HL-60 (cell line): ENCODE measurements around the gene TLR8.

ENCODE experiments used
- DNase-seq, 2 experiments: peaks; one replicate each; pipeline ENCODE4 v3.0.0-alpha.2; 2010 to 2020; ENCODE audit warnings: low read depth in 1 of 2, low spot score in 1 of 2
- H3K27ac ChIP-seq: fragments of 250-450 bp; sonication (Bioruptor Pico); replicated peaks from 2 replicates; pipeline ENCODE4 v1.5.1; 2020; ENCODE audit warnings: mild to moderate bottlenecking, moderate library complexity
- H3K27me3 ChIP-seq: fragments of 250-450 bp; sonication (Bioruptor Pico); 2 replicates; pipeline ENCODE4 v1.5.1; 2021; ENCODE audit warnings: mild to moderate bottlenecking, moderate library complexity; ENCODE audit not compliant: insufficient read depth, poor library complexity, severe bottlenecking
- H3K4me3 ChIP-seq: replicated peaks from 2 replicates; pipeline ENCODE4 v1.5.1; 2011; ENCODE audit warnings: mild to moderate bottlenecking, control low read depth, low read length; ENCODE audit not compliant: insufficient read depth
- GABPA ChIP-seq: IDR thresholded peaks from 2 replicates; pipeline ENCODE4 v1.6.1; 2012; ENCODE audit warnings: low read depth
- POLR2AphosphoS5 ChIP-seq: IDR thresholded peaks from 2 replicates; pipeline ENCODE4 v1.6.1; 2012; ENCODE audit warnings: low read depth
- SPI1 ChIP-seq: IDR thresholded peaks from 2 replicates; pipeline ENCODE4 v1.6.1; 2012; ENCODE audit warnings: low read depth, mild to moderate bottlenecking, borderline replicate concordance
- TF ChIP-seq, protein P1 (sequence below): IDR thresholded peaks from 2 replicates; pipeline ENCODE4 v1.6.1; 2012; ENCODE audit warnings: low read depth; ENCODE audit not compliant: insufficient replicate concordance
- TF ChIP-seq, protein P2 (sequence below): IDR thresholded peaks from one replicate; pipeline ENCODE4 v1.5.1; 2011; ENCODE audit warnings: low read length, control low read depth, inconsistent platforms; ENCODE audit not compliant: insufficient read depth

Gene TLR8

DNA sequence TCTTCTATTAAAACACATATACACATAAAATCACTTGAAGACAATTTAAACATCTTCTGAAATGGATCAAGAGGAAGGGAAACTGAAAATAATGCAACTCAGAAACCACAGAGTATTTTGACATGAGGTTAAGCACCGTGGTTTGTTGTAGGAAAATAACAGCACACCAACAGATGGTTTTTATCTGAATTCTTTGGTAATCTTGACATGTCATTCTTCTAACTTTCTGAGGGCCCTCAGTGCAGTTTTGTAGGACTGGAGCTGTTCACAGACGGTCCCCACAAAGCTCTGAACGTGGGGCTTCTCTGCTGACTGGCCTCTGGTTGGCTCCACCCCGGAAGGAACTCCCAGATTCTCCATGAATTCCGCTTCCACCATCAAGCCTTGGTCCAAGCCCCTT is 16.0 kb upstream of the TLR8 start:
- no peak for TF ChIP-seq SPI1
- DNase-seq, result peak; percentile 29 to 49
- no peaks in the 10 kb centered on the region for H3K27me3 ChIP-seq
- peak overlapping the region; percentile 41 for H3K27ac ChIP-seq
- no peak overlapping the region for H3K4me3 ChIP-seq

DNA sequence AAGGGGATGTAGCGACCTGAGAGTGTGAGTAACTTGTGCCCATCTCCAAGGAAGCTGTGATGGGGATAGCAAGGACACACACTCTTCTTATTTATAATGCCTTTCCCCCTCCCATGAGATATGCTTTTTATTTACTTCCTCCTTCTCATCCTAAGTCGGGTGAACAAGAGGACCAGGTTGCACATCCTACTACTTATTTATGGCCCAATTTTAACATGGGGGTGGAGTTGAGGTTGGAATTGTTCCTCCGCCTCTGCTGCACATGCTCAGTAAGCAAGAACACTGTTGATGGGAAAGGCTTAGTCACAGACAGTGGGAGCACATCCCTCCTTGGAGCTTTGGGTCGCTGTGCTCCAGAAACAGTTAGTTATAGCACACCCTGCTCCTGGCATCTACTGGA is 15.2 kb upstream of the TLR8 start:
- TF ChIP-seq POLR2AphosphoS5 (no peak), GABPA (no peak), SPI1 (no peak)
- TF ChIP-seq, protein P1, sequence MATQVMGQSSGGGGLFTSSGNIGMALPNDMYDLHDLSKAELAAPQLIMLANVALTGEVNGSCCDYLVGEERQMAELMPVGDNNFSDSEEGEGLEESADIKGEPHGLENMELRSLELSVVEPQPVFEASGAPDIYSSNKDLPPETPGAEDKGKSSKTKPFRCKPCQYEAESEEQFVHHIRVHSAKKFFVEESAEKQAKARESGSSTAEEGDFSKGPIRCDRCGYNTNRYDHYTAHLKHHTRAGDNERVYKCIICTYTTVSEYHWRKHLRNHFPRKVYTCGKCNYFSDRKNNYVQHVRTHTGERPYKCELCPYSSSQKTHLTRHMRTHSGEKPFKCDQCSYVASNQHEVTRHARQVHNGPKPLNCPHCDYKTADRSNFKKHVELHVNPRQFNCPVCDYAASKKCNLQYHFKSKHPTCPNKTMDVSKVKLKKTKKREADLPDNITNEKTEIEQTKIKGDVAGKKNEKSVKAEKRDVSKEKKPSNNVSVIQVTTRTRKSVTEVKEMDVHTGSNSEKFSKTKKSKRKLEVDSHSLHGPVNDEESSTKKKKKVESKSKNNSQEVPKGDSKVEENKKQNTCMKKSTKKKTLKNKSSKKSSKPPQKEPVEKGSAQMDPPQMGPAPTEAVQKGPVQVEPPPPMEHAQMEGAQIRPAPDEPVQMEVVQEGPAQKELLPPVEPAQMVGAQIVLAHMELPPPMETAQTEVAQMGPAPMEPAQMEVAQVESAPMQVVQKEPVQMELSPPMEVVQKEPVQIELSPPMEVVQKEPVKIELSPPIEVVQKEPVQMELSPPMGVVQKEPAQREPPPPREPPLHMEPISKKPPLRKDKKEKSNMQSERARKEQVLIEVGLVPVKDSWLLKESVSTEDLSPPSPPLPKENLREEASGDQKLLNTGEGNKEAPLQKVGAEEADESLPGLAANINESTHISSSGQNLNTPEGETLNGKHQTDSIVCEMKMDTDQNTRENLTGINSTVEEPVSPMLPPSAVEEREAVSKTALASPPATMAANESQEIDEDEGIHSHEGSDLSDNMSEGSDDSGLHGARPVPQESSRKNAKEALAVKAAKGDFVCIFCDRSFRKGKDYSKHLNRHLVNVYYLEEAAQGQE, result no peak
- TF ChIP-seq, protein P2, sequence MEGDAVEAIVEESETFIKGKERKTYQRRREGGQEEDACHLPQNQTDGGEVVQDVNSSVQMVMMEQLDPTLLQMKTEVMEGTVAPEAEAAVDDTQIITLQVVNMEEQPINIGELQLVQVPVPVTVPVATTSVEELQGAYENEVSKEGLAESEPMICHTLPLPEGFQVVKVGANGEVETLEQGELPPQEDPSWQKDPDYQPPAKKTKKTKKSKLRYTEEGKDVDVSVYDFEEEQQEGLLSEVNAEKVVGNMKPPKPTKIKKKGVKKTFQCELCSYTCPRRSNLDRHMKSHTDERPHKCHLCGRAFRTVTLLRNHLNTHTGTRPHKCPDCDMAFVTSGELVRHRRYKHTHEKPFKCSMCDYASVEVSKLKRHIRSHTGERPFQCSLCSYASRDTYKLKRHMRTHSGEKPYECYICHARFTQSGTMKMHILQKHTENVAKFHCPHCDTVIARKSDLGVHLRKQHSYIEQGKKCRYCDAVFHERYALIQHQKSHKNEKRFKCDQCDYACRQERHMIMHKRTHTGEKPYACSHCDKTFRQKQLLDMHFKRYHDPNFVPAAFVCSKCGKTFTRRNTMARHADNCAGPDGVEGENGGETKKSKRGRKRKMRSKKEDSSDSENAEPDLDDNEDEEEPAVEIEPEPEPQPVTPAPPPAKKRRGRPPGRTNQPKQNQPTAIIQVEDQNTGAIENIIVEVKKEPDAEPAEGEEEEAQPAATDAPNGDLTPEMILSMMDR, result no peak
- Histone ChIP-seq H3K27me3 (no peaks in the 10 kb centered on the region), H3K4me3 (no peak overlapping the region), H3K27ac (no peak overlapping the region)
- peak; percentile 36 to 70 for DNase-seq

DNA sequence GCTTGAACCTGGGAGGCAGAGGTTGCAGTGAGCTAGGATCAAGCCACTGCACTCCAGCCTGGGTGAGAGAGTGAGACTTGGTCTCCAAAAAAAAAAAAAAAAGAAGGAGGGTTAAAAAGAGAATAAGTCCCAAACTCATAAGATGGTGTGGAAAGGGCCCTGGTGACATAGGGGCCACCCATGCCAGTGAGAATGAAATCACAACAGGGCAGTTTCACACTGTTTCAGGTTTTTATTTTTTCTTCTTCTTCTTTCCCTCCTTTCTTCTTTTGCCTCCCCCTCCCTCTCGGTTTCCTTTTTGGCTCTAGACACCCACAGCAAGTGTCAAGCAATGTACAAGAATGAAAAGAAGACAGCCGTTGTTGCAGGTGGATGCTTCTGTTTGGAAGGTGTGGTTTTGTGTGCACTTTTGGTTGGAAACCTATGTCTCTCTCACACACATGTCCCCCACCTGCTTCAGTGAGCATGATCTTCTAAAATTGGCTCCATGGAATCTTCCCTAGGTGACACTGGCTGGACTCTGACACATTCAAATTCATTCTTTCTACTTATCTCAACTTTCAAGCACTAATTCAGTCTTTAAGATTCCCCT is 14.4 kb upstream of the TLR8 start:
- H3K4me3 ChIP-seq, result no peak overlapping the region
- H3K27me3 ChIP-seq, result no peaks in the 10 kb centered on the region
- TF ChIP-seq, protein P2, result no peak
- TF ChIP-seq SPI1, result no peak
- TF ChIP-seq, protein P1, result no peak
- TF ChIP-seq POLR2AphosphoS5, result no peak
- TF ChIP-seq GABPA, result no peak
- no peak overlapping the region for H3K27ac ChIP-seq
- no peak for DNase-seq

DNA sequence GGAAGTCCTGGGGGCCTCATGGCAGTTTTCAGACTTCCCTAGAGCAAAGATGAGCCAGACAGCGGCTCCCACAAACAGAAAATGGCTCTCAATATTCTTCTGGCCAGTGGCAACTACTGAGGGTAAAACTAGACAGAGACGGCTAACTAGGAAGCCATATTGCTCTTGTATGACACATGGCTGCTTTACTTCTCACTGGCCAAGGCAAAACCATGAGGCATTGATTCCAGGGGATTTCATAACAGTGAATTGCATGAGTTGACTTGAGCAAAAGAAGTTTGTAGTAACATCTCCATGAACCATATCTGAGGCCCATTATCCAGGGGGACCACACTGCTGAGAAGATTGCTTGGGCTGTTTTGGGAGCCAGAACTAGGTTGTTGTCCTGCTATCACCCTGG is 13.7 kb upstream of the TLR8 start:
- Histone ChIP-seq H3K27ac (no peak overlapping the region; the same call in 1 of the 2 replicates), H3K4me3 (no peak overlapping the region), H3K27me3 (no peaks in the 10 kb centered on the region)
- TF ChIP-seq SPI1, result no peak
- TF ChIP-seq GABPA, result no peak
- TF ChIP-seq, protein P2, result no peak
- TF ChIP-seq, protein P1, result no peak
- TF ChIP-seq POLR2AphosphoS5, result no peak
- peak in 1 of 2 experiments; percentile 38 for DNase-seq
